Lower leg skin (tissue), 4 donors: ENCODE results near the gene ENPEP. TPM values are rescaled to one million over a fixed set of nuclear protein-coding genes. Genes with fewer than 3 reads are reported as not detected.

Experiments
- DNase-seq, 2 donors: peaks; one replicate each; pipeline ENCODE4 v3.0.0-alpha.2; 2019; ENCODE audit warnings: low spot score in 2 of 2
- H3K4me3 ChIP-seq: fragments of 200-600 bp; sonication (generic); 2 replicates; pipeline ENCODE4 v1.5.1; 2017; ENCODE audit warnings: mild to moderate bottlenecking, low read depth; ENCODE audit not compliant: poor library complexity, severe bottlenecking
- CTCF ChIP-seq, 3 donors: fragments of 450-650 bp; IDR thresholded peaks; one replicate each; pipeline ENCODE4 v1.5.1; 2016; ENCODE audit warnings: antibody characterized with exemption in 3 of 3, mild to moderate bottlenecking in 3 of 3, moderate library complexity in 2 of 3
- POLR2A ChIP-seq, 2 donors: fragments of 450-650 bp; IDR thresholded peaks; one replicate each; pipeline ENCODE4 v1.6.1; 2016 to 2017; ENCODE audit warnings: antibody characterized with exemption in 2 of 2, mild to moderate bottlenecking in 1 of 2, moderate library complexity in 1 of 2
- WGBS, 2 donors: methylation state at CpG; one replicate each; pipeline ENCODE4 v1.1.5; 2018; 5-methylcytosine and 5-hydroxymethylcytosine counted together
- intact Hi-C: fragments of 100-400 bp; cut with DNase I; formaldehyde crosslinking; loops from one replicate; pipeline ENCODE4 v1.15.0; 2023; ENCODE audit warnings: low total_unique reads
- total RNA-seq, 4 donors: library from RNA; depleted of rRNA; stranded (reverse); fragments of >200 nt; gene quantifications; one replicate each; pipeline ENCODE4 v1.1.0, GENCODE V29; 2016

ENPEP gene
- total RNA-seq, 4 donors from 2014 or later, result 0.39 to 3.1 (median 1.9) TPM

- DNase-seq, result no peak
- H3K4me3 ChIP-seq, result no peak overlapping the region
- intact Hi-C loops, result no loop called here
- WGBS, 2 donors, result 92% methylated on average over 35 to 36 of the region's 36 CpGs
- TF ChIP-seq CTCF (IDR thresholded peaks at IDR 0.05) (no peak), POLR2A (IDR thresholded peaks at IDR 0.05) (no peak)
Measured at GRCh38 chr4:110587666-110588285, 111.8 kb downstream of the ENPEP start.

- TF ChIP-seq CTCF (IDR thresholded peaks at IDR 0.05) (no peak), POLR2A (IDR thresholded peaks at IDR 0.05) (no peak)
- DNase-seq, result no peak
- intact Hi-C loops, result no loop called here
Measured at GRCh38 chr4:110589297-110589696, 113.3 kb downstream of the ENPEP start.

GRCh38 chr4:110595583-110595982 lies 119.6 kb downstream of the ENPEP start:
- intact Hi-C loops, result no loop called here
- H3K4me3 ChIP-seq, result no peak overlapping the region
- no peak for DNase-seq
- TF ChIP-seq CTCF (IDR thresholded peaks at IDR 0.05) (no peak), POLR2A (IDR thresholded peaks at IDR 0.05) (no peak)
- 79 to 81% methylated on average over 1 of the region's 1 CpG for WGBS, 2 donors

More at GRCh38 chr4:110589297-110589696, 113.3 kb downstream of the ENPEP start:
- H3K4me3 ChIP-seq, result no peak overlapping the region

GRCh38 chr4:110596431-110596830 lies 120.5 kb downstream of the ENPEP start:
- WGBS, 2 donors, result 90 to 91% methylated on average over 2 of the region's 2 CpGs
- intact Hi-C loops, result no loop called here
- DNase-seq, result no peak
- no peak for TF ChIP-seq CTCF (IDR thresholded peaks at IDR 0.05)
- no peak overlapping the region for H3K4me3 ChIP-seq

GRCh38 chr4:110597582-110597981 lies 121.6 kb downstream of the ENPEP start:
- no peak for DNase-seq
- intact Hi-C loops, result no loop called here
- no peak for TF ChIP-seq CTCF (IDR thresholded peaks at IDR 0.05)
- no peak for TF ChIP-seq POLR2A (IDR thresholded peaks at IDR 0.05)
- no peak overlapping the region for H3K4me3 ChIP-seq

- H3K4me3 ChIP-seq, result no peak overlapping the region
- DNase-seq, result no peak
- intact Hi-C loops, result no loop called here
- WGBS, 2 donors, result 94% methylated on average over 2 of the region's 2 CpGs
- no peak for TF ChIP-seq CTCF (IDR thresholded peaks at IDR 0.05)
- TF ChIP-seq POLR2A (IDR thresholded peaks at IDR 0.05), result no peak
Measured at GRCh38 chr4:110602061-110602460, 126.1 kb downstream of the ENPEP start.
